Measurements from ENCODE around the gene YPEL2.
"Not testable (repeated sequence)": the region's sequence is repeated elsewhere in the genome, so short reads cannot be mapped to it uniquely, and the experiment has no call there.

Gene YPEL2

DNA sequence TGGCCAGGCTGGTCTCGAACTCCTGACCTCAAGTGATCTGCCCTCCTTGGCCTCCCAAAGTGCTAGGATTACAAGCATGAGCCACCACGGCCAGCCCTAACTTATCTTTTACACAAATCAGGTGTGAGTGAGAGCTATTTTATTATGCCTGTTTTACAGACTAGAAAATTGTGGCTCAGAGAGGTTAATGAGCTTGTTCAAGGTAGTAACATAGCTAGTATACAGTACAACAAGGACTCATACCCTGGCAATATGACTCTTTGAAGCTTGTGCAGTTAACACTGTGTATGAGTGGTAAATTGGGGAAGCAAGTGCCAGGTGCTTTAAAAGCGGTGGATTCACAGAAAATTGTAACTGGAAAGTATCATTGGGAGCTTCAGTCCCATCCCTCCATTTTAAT is 49.0 kb downstream of the YPEL2 start:
- DNase-seq, result no peak

GRCh38 chr17:59381716-59382570 is 50.5 kb downstream of the YPEL2 start:
- DNase-seq, result peak; percentile 52

DNA sequence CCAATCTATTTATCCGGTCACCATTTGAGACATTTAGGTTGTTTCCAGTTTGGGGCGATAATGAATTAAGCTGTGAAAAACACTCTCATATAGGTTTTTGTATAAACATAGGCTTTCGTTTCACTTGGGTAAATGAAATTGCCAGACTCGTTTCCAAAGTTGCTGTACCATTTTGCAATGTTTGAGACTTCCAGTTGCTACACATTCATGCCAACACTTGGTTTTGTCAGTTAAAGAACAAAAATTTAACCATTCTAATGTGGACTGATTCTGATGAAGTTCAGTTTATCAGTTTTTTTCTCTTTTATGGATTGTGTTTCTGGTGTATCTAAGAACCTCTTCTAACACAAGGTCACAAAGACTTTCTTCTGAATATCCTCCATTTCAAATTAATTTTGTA is 52.4 kb downstream of the YPEL2 start:
- DNase-seq, result no peak

- DNase-seq, result no peak
Measured at GRCh38 chr17:59387351-59388068, 56.1 kb downstream of the YPEL2 start.

DNA sequence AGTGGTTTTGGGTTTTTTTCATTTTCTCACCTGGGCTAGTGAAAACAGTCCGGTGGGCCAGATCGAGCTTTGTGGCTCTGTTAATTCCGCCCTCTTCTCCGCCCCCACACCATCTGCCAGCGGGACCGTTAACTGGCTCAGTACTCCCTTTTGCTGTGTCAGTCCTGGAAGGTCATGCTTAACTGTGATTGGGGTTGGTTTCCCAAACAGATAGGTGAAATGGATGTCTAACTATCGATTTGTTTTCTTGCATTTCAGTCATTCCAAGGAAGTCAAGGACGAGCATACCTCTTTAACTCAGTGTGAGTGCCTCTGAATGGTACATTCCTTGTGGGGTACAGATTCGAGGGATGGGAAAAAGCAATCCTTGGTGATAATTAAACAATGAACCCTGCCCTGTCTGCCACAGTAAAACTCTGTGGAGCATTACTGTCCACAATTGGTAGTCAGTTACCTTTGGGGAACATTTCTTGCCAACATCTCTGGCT is 56.7 kb downstream of the YPEL2 start:
- DNase-seq, result no peak

- DNase-seq, result no peak
Measured at GRCh38 chr17:59389066-59389465, 57.6 kb downstream of the YPEL2 start.

GRCh38 chr17:59391021-59391420 is 59.6 kb downstream of the YPEL2 start:
- no peak for DNase-seq

DNA sequence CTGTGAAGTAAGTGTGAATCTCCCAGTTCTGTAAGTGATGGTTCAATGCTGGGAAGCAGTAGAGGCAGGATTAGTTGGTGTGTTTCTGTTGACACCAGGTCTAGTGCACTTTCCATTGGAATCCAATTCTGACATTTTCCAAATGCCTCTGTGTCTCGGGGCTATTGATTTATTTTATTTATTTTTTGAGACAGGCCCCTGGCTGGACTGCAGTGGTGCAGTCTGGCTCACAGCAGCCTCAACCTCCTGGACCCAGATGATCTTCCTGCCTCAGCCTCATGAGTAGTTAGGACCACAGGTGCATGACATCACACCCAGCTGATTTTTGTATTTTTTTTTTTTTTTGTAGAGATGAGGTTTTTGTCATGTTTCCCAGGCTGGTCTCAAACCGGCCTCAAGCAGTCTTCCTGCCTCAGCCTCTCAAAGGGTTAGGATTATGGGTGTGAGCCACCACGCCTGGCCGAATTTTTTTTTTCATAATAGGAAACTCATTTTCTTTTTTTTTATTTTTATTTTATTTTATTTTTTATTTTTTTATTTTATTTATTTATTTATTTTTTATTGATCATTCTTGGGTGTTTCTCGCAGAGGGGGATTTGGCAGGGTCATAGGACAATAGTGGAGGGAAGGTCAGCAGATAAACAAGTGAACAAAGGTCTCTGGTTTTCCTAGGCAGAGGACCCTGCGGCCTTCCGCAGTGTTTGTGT is 61.7 kb downstream of the YPEL2 start:
- no peak for DNase-seq

DNA sequence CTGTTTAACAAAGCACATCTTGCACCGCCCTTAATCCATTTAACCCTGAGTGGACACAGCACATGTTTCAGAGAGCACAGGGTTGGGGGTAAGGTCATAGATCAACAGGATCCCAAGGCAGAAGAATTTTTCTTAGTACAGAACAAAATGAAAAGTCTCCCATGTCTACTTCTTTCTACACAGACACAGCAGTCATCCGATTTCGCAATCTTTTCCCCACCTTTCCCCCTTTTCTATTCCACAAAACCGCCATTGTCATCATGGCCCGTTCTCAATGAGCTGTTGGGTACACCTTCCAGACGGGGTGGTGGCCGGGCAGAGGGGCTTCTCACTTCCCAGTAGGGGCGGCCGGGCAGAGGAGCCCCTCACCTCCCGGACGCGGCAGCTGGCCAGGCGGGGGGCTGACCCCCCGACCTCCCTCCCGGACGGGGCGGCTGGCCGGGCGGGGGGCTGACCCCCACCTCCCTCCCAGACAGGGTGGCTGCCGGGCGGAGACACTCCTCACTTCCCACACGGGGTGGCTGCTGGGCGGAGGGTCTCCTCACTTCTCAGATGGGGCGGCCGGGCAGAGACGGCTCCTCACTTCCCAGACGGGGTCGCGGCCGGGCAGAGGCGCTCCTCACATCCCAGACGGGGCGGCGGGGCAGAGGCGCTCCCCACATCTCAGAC is 62.4 kb downstream of the YPEL2 start:
- DNase-seq, result not testable (repeated sequence)

DNA sequence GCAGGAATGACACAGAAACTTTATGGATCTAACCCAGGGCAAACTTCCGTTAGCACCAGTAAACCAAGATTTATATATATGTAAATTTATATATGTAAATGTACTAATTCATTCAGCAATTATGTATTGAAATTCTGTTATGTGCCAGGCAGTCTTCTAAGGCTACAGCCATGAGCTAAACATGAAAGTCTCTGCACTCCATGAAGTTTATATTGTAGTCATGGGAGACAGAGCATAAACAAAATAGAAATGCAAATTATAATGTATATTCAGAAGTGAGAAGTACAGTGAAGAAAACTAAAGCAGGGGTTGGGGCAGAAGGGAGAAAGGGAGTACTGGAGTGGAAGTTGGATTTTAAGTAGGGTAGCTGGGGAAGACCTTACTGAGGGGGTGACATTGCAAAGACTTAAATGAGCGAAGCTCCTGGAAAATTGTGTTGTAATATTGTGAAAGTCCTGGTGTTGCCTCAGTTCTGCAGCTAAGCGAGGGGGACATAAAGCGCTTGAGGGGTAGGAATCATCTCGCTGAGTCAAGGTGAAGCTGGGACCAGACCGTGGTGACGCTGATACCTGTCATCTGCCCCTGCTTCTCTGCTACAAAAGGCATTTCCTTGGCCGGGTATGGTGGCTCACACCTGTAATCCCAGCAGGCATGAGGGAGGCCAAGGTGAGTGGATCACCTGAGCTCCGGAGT is 64.8 kb downstream of the YPEL2 start:
- no peak for DNase-seq

GRCh38 chr17:59397316-59398073 is 66.0 kb downstream of the YPEL2 start:
- DNase-seq, result no peak

- DNase-seq, result no peak
Measured at GRCh38 chr17:59399914-59400313, 68.5 kb downstream of the YPEL2 start.

GRCh38 chr17:59400858-59401257 is 69.4 kb downstream of the YPEL2 start:
- no peak for DNase-seq

DNA sequence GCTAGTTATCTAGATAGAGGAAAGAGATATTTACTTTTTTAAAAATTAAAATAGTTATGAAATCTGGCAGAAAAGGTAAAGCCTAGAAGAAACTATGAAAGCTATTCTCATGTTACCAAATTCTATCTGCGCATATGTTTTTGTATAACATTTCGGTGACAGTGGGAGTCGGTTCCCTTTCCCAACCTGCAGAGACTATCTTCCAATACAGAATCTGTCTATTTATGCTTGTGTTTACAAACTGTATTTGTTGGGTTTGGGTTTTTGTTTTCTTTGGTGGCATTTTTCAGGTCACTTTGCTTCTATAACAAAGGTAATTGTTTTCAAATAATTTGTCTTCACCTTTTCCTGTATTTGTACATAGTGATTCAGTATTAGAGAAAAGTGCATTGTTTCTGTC is 69.8 kb downstream of the YPEL2 start:
- no peak for DNase-seq

GRCh38 chr17:59401725-59402124 is 70.3 kb downstream of the YPEL2 start:
- DNase-seq, result no peak

DNA sequence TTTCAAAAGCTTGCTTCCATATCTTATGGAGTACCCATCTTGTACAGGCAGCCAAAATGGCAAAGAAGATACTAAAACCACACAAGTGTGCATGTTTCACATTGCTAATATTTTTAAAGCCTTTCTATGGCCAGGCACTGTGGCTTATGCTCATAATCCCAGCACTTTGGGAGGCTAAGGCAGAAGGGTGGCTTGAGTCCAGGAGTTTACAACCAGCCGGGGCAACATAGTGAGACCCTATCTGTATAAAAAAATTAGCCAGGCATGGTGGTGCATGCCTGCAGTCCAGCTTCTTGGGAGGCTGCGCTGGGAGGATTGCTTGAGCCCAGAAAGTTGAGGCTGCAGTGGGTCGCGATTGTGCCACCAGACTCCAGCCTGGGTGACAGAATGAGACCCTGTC is 71.3 kb downstream of the YPEL2 start:
- DNase-seq, result no peak

GRCh38 chr17:59404471-59404870 is 73.0 kb downstream of the YPEL2 start:
- DNase-seq, result no peak

GRCh38 chr17:59405944-59406705 is 74.7 kb downstream of the YPEL2 start:
- no peak for DNase-seq

GRCh38 chr17:59406808-59407381 is 75.4 kb downstream of the YPEL2 start:
- no peak for DNase-seq

GRCh38 chr17:59409336-59410048 is 78.0 kb downstream of the YPEL2 start:
- no peak for DNase-seq
